SK-N-SH (cell line): Measurements from ENCODE around the gene XYLT2.

Experiments used
- CTCF ChIP-seq: fragments of 200-600 bp; sonication (generic); IDR thresholded peaks from 2 replicates; pipeline ENCODE4 v1.6.1; 2017; ENCODE audit warnings: antibody characterized with exemption, mild to moderate bottlenecking, moderate library complexity
- REST ChIP-seq: IDR thresholded peaks from 2 replicates; pipeline ENCODE4 v1.6.1; 2012; ENCODE audit warnings: mild to moderate bottlenecking, low read depth, low read length, moderate library complexity
- RXRA ChIP-seq: IDR thresholded peaks from 2 replicates; pipeline ENCODE4 v1.4.0; 2012; ENCODE audit warnings: low read depth, mild to moderate bottlenecking, borderline replicate concordance
- SMC3 ChIP-seq: IDR thresholded peaks from 2 replicates; pipeline ENCODE4 v1.6.1; 2012; ENCODE audit warnings: low read depth, low read length, improper control_type of control experiment

- no peak for TF ChIP-seq CTCF
- no peak for TF ChIP-seq SMC3
- no peak for TF ChIP-seq RXRA
- TF ChIP-seq REST, result no peak
Measured at GRCh38 chr17:50314456-50315011, 31.4 kb upstream of the XYLT2 start.
